ENCODE measurements around the gene PAX4. TPM values are rescaled to one million over a fixed set of nuclear protein-coding genes. Genes with fewer than 3 reads are reported as not detected.

The PAX4 gene
- total and polyA plus RNA-seq, 9 of the 15 experiments (the other 6 are each of a cell fraction or from before 2014, with no cell fraction given) = not detected

GRCh38 chr7:127650847-127651555 is 33.1 kb upstream of the PAX4 start:
- FAIRE-seq = peak; percentile 6
- TSS peak; percentile 98 for BruUV-seq (replicated peaks)
- TF ChIP-seq, protein P1, sequence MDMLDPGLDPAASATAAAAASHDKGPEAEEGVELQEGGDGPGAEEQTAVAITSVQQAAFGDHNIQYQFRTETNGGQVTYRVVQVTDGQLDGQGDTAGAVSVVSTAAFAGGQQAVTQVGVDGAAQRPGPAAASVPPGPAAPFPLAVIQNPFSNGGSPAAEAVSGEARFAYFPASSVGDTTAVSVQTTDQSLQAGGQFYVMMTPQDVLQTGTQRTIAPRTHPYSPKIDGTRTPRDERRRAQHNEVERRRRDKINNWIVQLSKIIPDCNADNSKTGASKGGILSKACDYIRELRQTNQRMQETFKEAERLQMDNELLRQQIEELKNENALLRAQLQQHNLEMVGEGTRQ (CRISPR knock-in tag; IDR thresholded peaks at IDR 0.05) = no peak
- TF ChIP-seq ETS1 (conservative IDR thresholded peaks at IDR 0.05; ENCODE audit: control insufficient read depth, low read depth, low read length) = no peak
- TF ChIP-seq FOXP1 (CRISPR knock-in tag; IDR thresholded peaks at IDR 0.05) = 0 out of 2 replicates have a peak, but pooled peaks have one; percentile 65
- TF ChIP-seq ZNF311 (CRISPR knock-in tag; IDR thresholded peaks at IDR 0.05) = 0 out of 2 replicates have a peak, but pooled peaks have one; percentile 64
- TF ChIP-seq, protein P2, sequence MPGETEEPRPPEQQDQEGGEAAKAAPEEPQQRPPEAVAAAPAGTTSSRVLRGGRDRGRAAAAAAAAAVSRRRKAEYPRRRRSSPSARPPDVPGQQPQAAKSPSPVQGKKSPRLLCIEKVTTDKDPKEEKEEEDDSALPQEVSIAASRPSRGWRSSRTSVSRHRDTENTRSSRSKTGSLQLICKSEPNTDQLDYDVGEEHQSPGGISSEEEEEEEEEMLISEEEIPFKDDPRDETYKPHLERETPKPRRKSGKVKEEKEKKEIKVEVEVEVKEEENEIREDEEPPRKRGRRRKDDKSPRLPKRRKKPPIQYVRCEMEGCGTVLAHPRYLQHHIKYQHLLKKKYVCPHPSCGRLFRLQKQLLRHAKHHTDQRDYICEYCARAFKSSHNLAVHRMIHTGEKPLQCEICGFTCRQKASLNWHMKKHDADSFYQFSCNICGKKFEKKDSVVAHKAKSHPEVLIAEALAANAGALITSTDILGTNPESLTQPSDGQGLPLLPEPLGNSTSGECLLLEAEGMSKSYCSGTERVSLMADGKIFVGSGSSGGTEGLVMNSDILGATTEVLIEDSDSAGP (CRISPR knock-in tag; IDR thresholded peaks at IDR 0.05) = 0 out of 2 replicates have a peak, but pooled peaks have one; percentile 45
- TF ChIP-seq CSDE1 (IDR thresholded peaks at IDR 0.05) = 0 out of 4 replicates have a peak, but pooled peaks of 1 of the 2 experiments have one; percentile 25
- TF ChIP-seq RBM14 (IDR thresholded peaks at IDR 0.05; ENCODE audit: borderline replicate concordance, insufficient read depth, low read depth, low read length) = no peak
- 0 out of 2 replicates have a peak, but pooled peaks have one; percentile 74 for TF ChIP-seq OTX1 (CRISPR knock-in tag; IDR thresholded peaks at IDR 0.05)
- peak; percentile 81 for TF ChIP-seq CHD1 (IDR thresholded peaks at IDR 0.05; ENCODE audit: low read length)

More at GRCh38 chr7:127650847-127651555, 33.1 kb upstream of the PAX4 start:
- H3K9ac ChIP-seq (ENCODE audit: insufficient read depth in 1 of 2, low read depth in 2 of 2, low read length in 2 of 2) = peak overlapping the region; percentile 90 to 94
- peaks cover 25% of the 10 kb centered on the region for H3K36me3 ChIP-seq (ENCODE audit: control insufficient read depth, insufficient read depth, low read length)
- ATAC-seq (peak; percentile 4), DNase-seq (ENCODE audit: extremely low read depth in 1 of 4, low spot score in 3 of 4) (no peak)
- H3K4me3 ChIP-seq = peak overlapping the region; percentile 86
- peak overlapping the region; percentile 90 for H3K27ac ChIP-seq (ENCODE audit: extremely low read depth, low read depth, low read length)
- H2AFZ ChIP-seq (ENCODE audit: low read depth, low read length) = peak overlapping the region; percentile 90
- WGBS (ENCODE audit: insufficient coverage, low coverage, missing lambda C conversion rate) = 49% methylated on average over 29 of the region's 29 CpGs
- ChIA-PET POLR2A (interaction anchor here (0.6 to 3.4 kb wide), 15 partner anchors 9 to 485 kb away, joined by 3 to 16 read pairs (median 3); partner anchors contain the start of gene GCC1), CTCF (ENCODE audit: low intra/inter-chr PET ratio) (interaction anchor here (0.6 kb wide), 2 partner anchors 10 to 37 kb away, joined by 3 to 6 read pairs; no protein-coding TSS in a partner anchor)
- H3K27me3 ChIP-seq (ENCODE audit: control insufficient read depth in 2 of 2, insufficient read depth in 2 of 2, low read length in 2 of 2) = no peaks in the 10 kb centered on the region
- peaks cover 17 to 57% of the 10 kb centered on the region in 2 experiments for H3K4me1 ChIP-seq (replicated peaks in 1 of 2; ENCODE audit: control insufficient read depth in 2 of 2, insufficient read depth in 2 of 2, low read length in 2 of 2)
- in situ Hi-C loops (cut with MboI) = no loop called here
- H4K20me1 ChIP-seq (replicated peaks; ENCODE audit: control insufficient read depth, insufficient read depth, low read length) = peaks cover 28% of the 10 kb centered on the region
- peaks cover 49% of the 10 kb centered on the region for H3K79me2 ChIP-seq (ENCODE audit: control insufficient read depth, insufficient read depth, low read length)
- H3K9me3 ChIP-seq (replicated peaks; ENCODE audit: control insufficient read depth, insufficient read depth, low read depth, low read length) = no peaks in the 10 kb centered on the region
- H3K4me2 ChIP-seq (ENCODE audit: insufficient read depth, low read length) = peak overlapping the region; percentile 96
- peaks cover 13% of the 10 kb centered on the region for H3K9me1 ChIP-seq (ENCODE audit: control insufficient read depth, insufficient read depth, low read length)
- intact Hi-C loops (cut with micrococcal nuclease) = loop anchor here (5.0 kb wide), 4 partner anchors 64 to 336 kb away; partner anchors contain the start of genes ARF5 and GCC1

Measured in K562 (cell line).